ENCODE measurements around the gene ANKRD33B. TPM values are rescaled to one million over a fixed set of nuclear protein-coding genes. Genes with fewer than 3 reads are reported as not detected.

ANKRD33B gene
- total RNA-seq, 1 experiment from 2014 or later: 10.9 TPM

GRCh38 chr5:10626473-10627013, 62.7 kb downstream of the ANKRD33B start (continued):
- TF ChIP-seq, protein P1, sequence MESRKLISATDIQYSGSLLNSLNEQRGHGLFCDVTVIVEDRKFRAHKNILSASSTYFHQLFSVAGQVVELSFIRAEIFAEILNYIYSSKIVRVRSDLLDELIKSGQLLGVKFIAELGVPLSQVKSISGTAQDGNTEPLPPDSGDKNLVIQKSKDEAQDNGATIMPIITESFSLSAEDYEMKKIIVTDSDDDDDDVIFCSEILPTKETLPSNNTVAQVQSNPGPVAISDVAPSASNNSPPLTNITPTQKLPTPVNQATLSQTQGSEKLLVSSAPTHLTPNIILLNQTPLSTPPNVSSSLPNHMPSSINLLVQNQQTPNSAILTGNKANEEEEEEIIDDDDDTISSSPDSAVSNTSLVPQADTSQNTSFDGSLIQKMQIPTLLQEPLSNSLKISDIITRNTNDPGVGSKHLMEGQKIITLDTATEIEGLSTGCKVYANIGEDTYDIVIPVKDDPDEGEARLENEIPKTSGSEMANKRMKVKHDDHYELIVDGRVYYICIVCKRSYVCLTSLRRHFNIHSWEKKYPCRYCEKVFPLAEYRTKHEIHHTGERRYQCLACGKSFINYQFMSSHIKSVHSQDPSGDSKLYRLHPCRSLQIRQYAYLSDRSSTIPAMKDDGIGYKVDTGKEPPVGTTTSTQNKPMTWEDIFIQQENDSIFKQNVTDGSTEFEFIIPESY (IDR thresholded peaks at IDR 0.05; ENCODE audit: extremely low read depth, insufficient replicate concordance, low read length): no peak
- TF ChIP-seq CBX3 (IDR thresholded peaks at IDR 0.05; ENCODE audit: low read depth) (no peak), SP1 (IDR thresholded peaks at IDR 0.05; ENCODE audit: low read depth) (no peak)

- no peak for TF ChIP-seq TCF7L2 (IDR thresholded peaks at IDR 0.05; ENCODE audit: borderline replicate concordance, extremely low read depth, insufficient read depth, insufficient read length)
- no peak for TF ChIP-seq CEBPB (IDR thresholded peaks at IDR 0.05; ENCODE audit: low read depth)
- no peak for TF ChIP-seq ZFX (IDR thresholded peaks at IDR 0.05)
- no peak for TF ChIP-seq JUND (IDR thresholded peaks at IDR 0.05)
- TF ChIP-seq MAX (IDR thresholded peaks at IDR 0.05): no peak
- no peak for TF ChIP-seq RAD21 (IDR thresholded peaks at IDR 0.05; ENCODE audit: low read depth)
- TF ChIP-seq EZH2 (IDR thresholded peaks at IDR 0.05): no peak
- TF ChIP-seq FOSL1 (IDR thresholded peaks at IDR 0.05; ENCODE audit: low read depth): no peak
- no peak for TF ChIP-seq EGR1 (IDR thresholded peaks at IDR 0.05; ENCODE audit: low read depth)
- no peak for TF ChIP-seq ZNF274 (IDR thresholded peaks at IDR 0.05; ENCODE audit: low read depth, low read length)
- H3K9me2 ChIP-seq (ENCODE audit: insufficient read depth): no peaks in the 10 kb centered on the region
- peaks cover 17 to 52% of the 10 kb centered on the region in 2 experiments for H3K4me1 ChIP-seq (ENCODE audit: control insufficient read depth in 1 of 2, insufficient read depth in 2 of 2, low read length in 2 of 2)
- peak overlapping the region; percentile 52 for H3K9ac ChIP-seq (ENCODE audit: low read length)
- intact Hi-C loops (cut with micrococcal nuclease): no loop called here
- peak overlapping the region; percentile 27 to 43 for H3K4me3 ChIP-seq (replicated peaks in 1 of 2; ENCODE audit: low read depth in 1 of 2, low read length in 2 of 2)
- peaks cover 0 to 4% of the 10 kb centered on the region in 2 experiments; a peak in 1 of 4 replicates for H3K36me3 ChIP-seq (ENCODE audit: control insufficient read depth in 1 of 2, insufficient read depth in 2 of 2, low read length in 2 of 2)
- H3K27ac ChIP-seq (ENCODE audit: low read depth, low read length): 0 out of 2 replicates have a peak overlapping the region, but pooled peaks have one; percentile 32
- no peak overlapping the region for H2AFZ ChIP-seq (ENCODE audit: low read depth, low read length, poor library complexity, severe bottlenecking)
- DNase-seq (ENCODE audit: low read depth, low spot score): no peak
- H3K27me3 ChIP-seq (ENCODE audit: insufficient read depth, low read length): no peaks in the 10 kb centered on the region
- H3K9me3 ChIP-seq (ENCODE audit: control insufficient read depth in 1 of 2, insufficient read depth in 1 of 2, low read depth in 1 of 2, low read length in 2 of 2): no peaks in the 10 kb centered on the region; a peak in 1 of 4 replicates
- RAD21 ChIA-PET (ENCODE audit: low non-redundant PET in 1 of 2, low total read pairs in 2 of 2, uncharacterized antibody in 2 of 2, unreplicated experiment in 2 of 2): interaction anchor here (0.6 to 3.2 kb wide), 9 partner anchors 11 to 657 kb away, joined by 3 to 37 read pairs (median 4); no protein-coding TSS in a partner anchor
- BruUV-seq (replicated peaks): no TSS peak
- POLR2A ChIA-PET: no interaction called here
- H3K4me2 ChIP-seq (ENCODE audit: low read length): peak overlapping the region; percentile 71
- ATAC-seq: peak; percentile 5
- CTCF ChIA-PET: interaction anchor here (0.6 to 2.6 kb wide), 22 partner anchors 8 to 343 kb away, joined by 3 to 94 read pairs (median 5); no protein-coding TSS in a partner anchor
- H3K79me2 ChIP-seq (ENCODE audit: insufficient read depth, low read length): peaks cover 18% of the 10 kb centered on the region; the same call in 1 of the 2 replicates
- H4K20me1 ChIP-seq (ENCODE audit: insufficient read depth): no peaks in the 10 kb centered on the region
Observed at GRCh38 chr5:10627160-10627701, 63.4 kb downstream of the ANKRD33B start.

Measured in HCT116 (cell line).